Measurements from ENCODE around the gene HTR3D.
"Not testable (repeated sequence)": the region's sequence is repeated elsewhere in the genome, so short reads cannot be mapped to it uniquely, and the experiment has no call there.

Gene HTR3D

GRCh38 chr3:184011937-184012889 is 19.3 kb upstream of the HTR3D start:
- H3K9ac ChIP-seq = no peak overlapping the region
- peaks cover 29 to 46% (median 37%) of the 10 kb centered on the region in 10 experiments for H3K4me1 ChIP-seq
- no peak overlapping the region for H3K4me2 ChIP-seq
- TF ChIP-seq Cebpa-rat (IDR thresholded peaks at IDR 0.05) = no peak
- H4K20me1 ChIP-seq = peaks cover 0 to 29% (median 4%) of the 10 kb centered on the region in 11 experiments; a peak in 5 of 22 replicates
- H3K27ac ChIP-seq = no peak overlapping the region
- peaks cover 54 to 69% (median 57%) of the 10 kb centered on the region in 11 experiments for H3K36me3 ChIP-seq
- H3K4me3 ChIP-seq = no peak overlapping the region
- H3K9me3 ChIP-seq (replicated peaks in 1 of 11) = no peaks in the 10 kb centered on the region
- H3K27me3 ChIP-seq = no peaks in the 10 kb centered on the region

- Histone ChIP-seq H3K4me1 (peaks cover 24 to 36% (median 30%) of the 10 kb centered on the region in 10 experiments), H3K27ac (no peak overlapping the region), H3K36me3 (peaks cover 35 to 38% (median 38%) of the 10 kb centered on the region in 11 experiments), H3K27me3 (no peaks in the 10 kb centered on the region), H3K4me2 (peak overlapping the region; percentile 68 to 97 (median 87)), H3K9ac (peak overlapping the region in 2 of 11 experiments; percentile 75 to 79; a peak in 5 of 22 replicates), H3K4me3 (peak overlapping the region in 3 of 10 experiments; percentile 94 to 98 (median 95); a peak in 3 of 20 replicates), H3K9me3 (replicated peaks in 1 of 11) (no peaks in the 10 kb centered on the region), H4K20me1 (peaks cover 0 to 23% (median 0%) of the 10 kb centered on the region in 11 experiments; a peak in 5 of 22 replicates)
- no peak for TF ChIP-seq Cebpa-rat (IDR thresholded peaks at IDR 0.05)
Measured at GRCh38 chr3:184015381-184016019, 16.0 kb upstream of the HTR3D start.

GRCh38 chr3:184016169-184016570 is 15.4 kb upstream of the HTR3D start:
- Histone ChIP-seq H3K4me2 (peak overlapping the region; percentile 68 to 97 (median 87)), H3K9ac (peak overlapping the region in 4 of 11 experiments; percentile 13 to 88 (median 77); a peak in 6 of 22 replicates), H3K27ac (no peak overlapping the region; a peak in 2 of 22 replicates), H3K4me3 (peak overlapping the region in 7 of 10 experiments; percentile 84 to 98 (median 94); a peak in 8 of 20 replicates), H4K20me1 (peaks cover 0 to 23% (median 0%) of the 10 kb centered on the region in 11 experiments; a peak in 5 of 22 replicates), H3K9me3 (replicated peaks in 1 of 11) (no peaks in the 10 kb centered on the region), H3K36me3 (peaks cover 30 to 32% (median 31%) of the 10 kb centered on the region in 11 experiments), H3K27me3 (no peaks in the 10 kb centered on the region), H3K4me1 (peaks cover 24 to 43% (median 30%) of the 10 kb centered on the region in 10 experiments)
- no peak for TF ChIP-seq Cebpa-rat (IDR thresholded peaks at IDR 0.05)

DNA sequence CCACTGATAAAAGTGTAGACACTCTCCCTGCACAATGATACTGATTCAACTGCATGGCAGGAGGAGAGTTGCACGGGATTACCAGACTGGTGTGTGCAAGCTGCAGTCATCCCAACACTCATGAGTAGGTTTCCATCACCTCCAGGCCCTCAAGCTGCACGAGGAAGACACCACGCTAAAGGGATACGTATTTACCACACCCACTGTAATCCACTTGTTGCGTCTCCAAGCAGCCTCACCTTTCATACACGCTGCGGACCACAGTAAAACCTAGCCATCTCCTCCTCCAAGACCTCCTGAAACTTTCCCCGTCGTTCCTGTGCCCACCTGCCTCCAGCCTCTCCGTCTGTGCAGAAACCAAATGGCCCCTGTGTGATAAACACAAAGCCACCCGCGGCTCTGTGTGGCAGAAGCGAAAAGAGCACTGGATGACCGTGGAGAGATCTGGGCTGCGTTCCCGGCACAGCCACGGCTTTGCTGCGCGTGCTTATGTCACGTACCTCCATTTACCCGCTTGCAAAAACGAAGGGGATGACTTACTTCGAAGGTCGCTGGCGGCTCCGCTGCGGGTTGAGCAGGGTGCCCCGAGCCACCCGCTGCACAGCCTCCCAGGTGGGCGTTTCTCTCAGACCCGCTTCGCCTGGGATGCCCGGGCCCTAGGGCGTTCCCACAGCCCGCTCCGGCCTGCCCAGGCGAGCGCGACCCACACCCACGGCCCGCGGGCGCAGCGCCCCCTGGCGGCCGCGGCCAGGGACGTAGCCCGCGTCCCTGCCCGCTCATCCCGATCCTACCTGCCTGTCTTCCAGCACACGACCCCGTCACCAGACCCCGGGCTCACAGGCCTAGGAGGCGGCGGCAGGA is 14.5 kb upstream of the HTR3D start:
- peak overlapping the region; percentile 75 to 89 (median 84) for H3K9ac ChIP-seq
- H3K4me1 ChIP-seq = peaks cover 25 to 51% (median 35%) of the 10 kb centered on the region in 10 experiments
- peak overlapping the region in 10 of 11 experiments; percentile 48 to 87 (median 80); a peak in 20 of 22 replicates for H3K27ac ChIP-seq
- H3K4me2 ChIP-seq = peak overlapping the region; percentile 68 to 97 (median 87)
- peaks cover 22 to 23% (median 23%) of the 10 kb centered on the region in 11 experiments for H3K36me3 ChIP-seq
- H3K27me3 ChIP-seq = no peaks in the 10 kb centered on the region
- no peak for TF ChIP-seq Cebpa-rat (IDR thresholded peaks at IDR 0.05)
- H4K20me1 ChIP-seq = peaks cover 0 to 23% (median 0%) of the 10 kb centered on the region in 11 experiments; a peak in 5 of 22 replicates
- H3K4me3 ChIP-seq = peak overlapping the region; percentile 84 to 98 (median 93)
- H3K9me3 ChIP-seq (replicated peaks in 1 of 11) = no peaks in the 10 kb centered on the region

GRCh38 chr3:184017672-184018423 is 13.7 kb upstream of the HTR3D start, which contains the start of gene ABCC5:
ABCC5 (minus strand) TSS chr3:184017884; CDS start chr3:184014392, 3,492 bp downstream.
- TF ChIP-seq Cebpa-rat (IDR thresholded peaks at IDR 0.05) = no peak
- Histone ChIP-seq H3K36me3 (peaks cover 14 to 15% (median 14%) of the 10 kb centered on the region in 11 experiments), H3K27ac (peak within 1 kb of the TSS in 10 of 11 experiments; percentile 48 to 87 (median 80); a peak in 20 of 22 replicates), H3K4me3 (peak within 1 kb of the TSS; percentile 84 to 98 (median 93)), H3K4me1 (peaks cover 32 to 59% (median 43%) of the 10 kb centered on the region in 10 experiments), H3K9me3 (replicated peaks in 1 of 11) (no peaks in the 10 kb centered on the region), H3K27me3 (no peaks in the 10 kb centered on the region), H3K9ac (peak within 1 kb of the TSS; percentile 75 to 89 (median 84)), H3K4me2 (peak within 1 kb of the TSS; percentile 68 to 97 (median 87)), H4K20me1 (peaks cover 0 to 23% (median 0%) of the 10 kb centered on the region in 11 experiments; a peak in 5 of 22 replicates)

GRCh38 chr3:184018424-184018973 is 13.0 kb upstream of the HTR3D start:
- peak overlapping the region; percentile 75 to 89 (median 84) for H3K9ac ChIP-seq
- TF ChIP-seq Cebpa-rat (IDR thresholded peaks at IDR 0.05) = no peak
- 0 out of 22 replicates have a peak, but pooled peaks cover 0 to 1% (median 0%) of the 10 kb centered on the region in 11 experiments for H3K9me3 ChIP-seq (replicated peaks in 1 of 11)
- H3K27ac ChIP-seq = peak overlapping the region in 10 of 11 experiments; percentile 48 to 87 (median 80); a peak in 19 of 22 replicates
- peak overlapping the region; percentile 84 to 98 (median 93) for H3K4me3 ChIP-seq
- H3K4me1 ChIP-seq = peaks cover 32 to 65% (median 44%) of the 10 kb centered on the region in 10 experiments
- peaks cover 7 to 8% (median 8%) of the 10 kb centered on the region in 11 experiments for H3K36me3 ChIP-seq
- H3K27me3 ChIP-seq = no peaks in the 10 kb centered on the region
- peaks cover 0 to 23% (median 0%) of the 10 kb centered on the region in 11 experiments; a peak in 5 of 22 replicates for H4K20me1 ChIP-seq
- H3K4me2 ChIP-seq = peak overlapping the region; percentile 68 to 97 (median 86)

DNA sequence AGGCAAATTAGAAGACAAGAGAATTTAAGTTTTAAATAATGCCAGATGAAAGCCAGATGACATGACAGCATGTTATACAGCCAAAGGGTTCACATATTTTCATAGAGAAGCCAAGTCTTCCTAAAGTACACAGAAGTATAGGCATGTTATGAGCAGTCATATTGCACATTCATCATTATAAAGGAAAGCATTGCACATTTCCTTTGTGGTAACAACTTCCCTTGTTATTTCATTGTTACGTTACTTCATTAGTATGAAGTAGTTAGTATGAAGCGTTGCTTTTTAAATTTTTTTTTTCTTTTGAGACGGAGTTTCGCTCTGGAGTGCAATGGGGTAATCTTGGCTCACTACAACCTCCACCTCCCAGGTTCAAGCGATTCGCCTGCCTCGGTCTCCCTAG is 9.2 kb upstream of the HTR3D start:
- peak overlapping the region; percentile 33 to 78 (median 62) for H3K4me2 ChIP-seq
- H3K36me3 ChIP-seq = no peaks in the 10 kb centered on the region
- H3K9ac ChIP-seq = peak overlapping the region in 6 of 11 experiments; percentile 34 to 73 (median 59); a peak in 11 of 22 replicates
- H3K27me3 ChIP-seq = no peaks in the 10 kb centered on the region
- H3K4me1 ChIP-seq = peaks cover 14 to 40% (median 22%) of the 10 kb centered on the region in 10 experiments; a peak in 18 of 20 replicates
- TF ChIP-seq Cebpa-rat (IDR thresholded peaks at IDR 0.05) = peak in 3 of 11 experiments; percentile 19 to 78 (median 75); a peak in 5 of 22 replicates
- peak overlapping the region in 10 of 11 experiments; percentile 56 to 84 (median 69); a peak in 20 of 22 replicates for H3K27ac ChIP-seq
- H4K20me1 ChIP-seq = no peaks in the 10 kb centered on the region
- H3K4me3 ChIP-seq = no peak overlapping the region
- H3K9me3 ChIP-seq (replicated peaks in 1 of 11) = peaks cover 0 to 17% (median 4%) of the 10 kb centered on the region in 11 experiments; a peak in 7 of 22 replicates

GRCh38 chr3:184025256-184025655 is 6.3 kb upstream of the HTR3D start:
- peaks cover 0 to 17% (median 4%) of the 10 kb centered on the region in 11 experiments; a peak in 7 of 22 replicates for H3K9me3 ChIP-seq (replicated peaks in 1 of 11)
- not testable (repeated sequence) for H3K36me3 ChIP-seq, H3K4me3 ChIP-seq, H3K4me2 ChIP-seq, H3K27me3 ChIP-seq, H4K20me1 ChIP-seq, H3K9ac ChIP-seq, H3K27ac ChIP-seq
- peaks cover 8 to 30% (median 15%) of the 10 kb centered on the region in 10 experiments; a peak in 18 of 20 replicates for H3K4me1 ChIP-seq

DNA sequence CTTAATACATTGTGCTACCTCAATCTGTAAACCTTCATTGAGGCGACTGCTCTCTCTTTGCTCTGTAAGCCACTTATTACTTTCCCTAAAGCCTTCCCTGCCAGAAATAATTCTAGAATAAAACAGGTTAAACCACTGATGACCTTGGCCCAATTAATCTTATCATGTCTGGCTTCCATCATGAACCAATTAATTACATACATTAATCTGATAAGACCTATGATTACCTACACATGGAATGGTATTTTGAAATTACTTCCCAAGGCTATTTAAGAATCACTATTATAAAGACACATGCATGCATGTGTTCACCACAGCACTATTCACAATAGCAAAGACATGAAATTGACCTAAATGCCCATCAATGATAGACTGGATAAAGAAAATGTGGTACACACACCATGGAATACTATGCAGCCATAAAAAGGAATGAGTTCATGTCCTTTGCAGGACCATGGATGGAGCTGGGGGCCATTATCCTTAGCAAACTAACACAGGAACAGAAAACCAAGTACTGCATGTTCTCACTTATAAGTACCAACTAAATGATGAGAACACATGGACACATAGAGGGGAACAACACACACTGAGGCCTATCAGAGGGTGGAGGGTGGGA is 3.2 kb upstream of the HTR3D start:
- not testable (repeated sequence) for H3K27ac ChIP-seq, H3K4me3 ChIP-seq, H3K4me2 ChIP-seq, H4K20me1 ChIP-seq, H3K36me3 ChIP-seq, H3K27me3 ChIP-seq, H3K4me1 ChIP-seq, H3K9ac ChIP-seq
- peaks cover 0 to 17% (median 4%) of the 10 kb centered on the region in 11 experiments; a peak in 7 of 22 replicates for H3K9me3 ChIP-seq (replicated peaks in 1 of 11)
